ENCODE data around the gene NKAIN1.

DNA sequence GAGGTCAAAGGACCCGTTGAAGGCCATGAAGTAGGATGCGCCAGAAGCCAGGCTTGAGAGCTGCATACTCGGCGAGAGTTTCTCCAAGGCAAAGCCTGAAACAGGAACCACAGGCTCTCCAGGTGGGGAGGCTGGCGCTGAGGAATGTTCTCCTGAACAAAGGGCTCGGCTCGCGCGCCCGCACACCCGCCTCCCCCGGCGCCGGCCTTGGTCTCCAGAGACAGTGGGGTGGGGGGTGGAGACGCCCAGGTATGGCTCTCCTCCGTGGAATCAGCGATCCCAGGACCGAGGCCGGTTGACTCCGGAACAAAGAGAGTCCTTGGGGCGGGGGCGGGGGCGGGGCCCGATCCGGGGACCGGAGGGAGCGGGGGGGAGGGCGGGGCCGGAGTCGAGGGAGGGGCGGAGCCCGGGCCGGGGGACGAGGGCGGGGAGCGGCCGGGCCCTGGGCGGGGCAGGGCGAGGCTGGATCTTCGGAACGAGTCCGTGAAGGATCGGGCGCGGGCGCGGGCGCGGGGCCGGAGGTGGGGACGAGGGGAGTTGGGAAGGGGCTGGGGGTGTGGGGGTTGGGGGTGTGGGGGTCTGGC is 85.0 kb downstream of the NKAIN1 start:
- TF ChIP-seq ELF4 (CRISPR knock-in tag; IDR thresholded peaks at IDR 0.05; ENCODE audit: borderline replicate concordance) (no peak), ZNF24 (IDR thresholded peaks at IDR 0.05) (no peak), ZNF777 (CRISPR knock-in tag; IDR thresholded peaks at IDR 0.05) (no peak), ZBTB20 (CRISPR knock-in tag; IDR thresholded peaks at IDR 0.05; ENCODE audit: borderline replicate concordance, low read depth) (no peak), KAT8 (CRISPR knock-in tag; IDR thresholded peaks at IDR 0.05) (no peak), ZFP41 (CRISPR knock-in tag; IDR thresholded peaks at IDR 0.05; ENCODE audit: borderline replicate concordance) (no peak), SMAD1 (CRISPR knock-in tag; IDR thresholded peaks at IDR 0.05; ENCODE audit: borderline replicate concordance, low read depth) (no peak), STAT5B (CRISPR knock-in tag; IDR thresholded peaks at IDR 0.05) (no peak), HNRNPH1 (optimal IDR thresholded peaks at IDR 0.05; ENCODE audit: low read depth, low read length) (no peak), FUBP1 (CRISPR knock-in tag; IDR thresholded peaks at IDR 0.05; ENCODE audit: borderline replicate concordance) (no peak), JUND (CRISPR knock-in tag; IDR thresholded peaks at IDR 0.05) (no peak), KAT7 (CRISPR knock-in tag; IDR thresholded peaks at IDR 0.05; ENCODE audit: borderline replicate concordance) (no peak), ZNF225 (CRISPR knock-in tag; IDR thresholded peaks at IDR 0.05) (no peak)
- TF ChIP-seq, protein P1, sequence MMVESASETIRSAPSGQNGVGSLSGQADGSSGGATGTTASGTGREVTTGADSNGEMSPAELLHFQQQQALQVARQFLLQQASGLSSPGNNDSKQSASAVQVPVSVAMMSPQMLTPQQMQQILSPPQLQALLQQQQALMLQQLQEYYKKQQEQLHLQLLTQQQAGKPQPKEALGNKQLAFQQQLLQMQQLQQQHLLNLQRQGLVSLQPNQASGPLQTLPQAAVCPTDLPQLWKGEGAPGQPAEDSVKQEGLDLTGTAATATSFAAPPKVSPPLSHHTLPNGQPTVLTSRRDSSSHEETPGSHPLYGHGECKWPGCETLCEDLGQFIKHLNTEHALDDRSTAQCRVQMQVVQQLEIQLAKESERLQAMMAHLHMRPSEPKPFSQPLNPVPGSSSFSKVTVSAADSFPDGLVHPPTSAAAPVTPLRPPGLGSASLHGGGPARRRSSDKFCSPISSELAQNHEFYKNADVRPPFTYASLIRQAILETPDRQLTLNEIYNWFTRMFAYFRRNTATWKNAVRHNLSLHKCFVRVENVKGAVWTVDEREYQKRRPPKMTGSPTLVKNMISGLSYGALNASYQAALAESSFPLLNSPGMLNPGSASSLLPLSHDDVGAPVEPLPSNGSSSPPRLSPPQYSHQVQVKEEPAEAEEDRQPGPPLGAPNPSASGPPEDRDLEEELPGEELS (CRISPR knock-in tag; IDR thresholded peaks at IDR 0.05), result 0 out of 2 replicates have a peak, but pooled peaks have one; percentile 19

Measured in HepG2 (cell line).